NCI-H2081 (cell line): Measurements from ENCODE around the gene HMHB1.
A peak's percentile ranks its signal among the peaks of the same experiment; 100 is the strongest.

Source experiments
- DNase-seq, 2 experiments: peaks; one replicate each; lab custom pipeline; 2025; lab: John Stamatoyannopoulos, UW

The HMHB1 gene

DNA sequence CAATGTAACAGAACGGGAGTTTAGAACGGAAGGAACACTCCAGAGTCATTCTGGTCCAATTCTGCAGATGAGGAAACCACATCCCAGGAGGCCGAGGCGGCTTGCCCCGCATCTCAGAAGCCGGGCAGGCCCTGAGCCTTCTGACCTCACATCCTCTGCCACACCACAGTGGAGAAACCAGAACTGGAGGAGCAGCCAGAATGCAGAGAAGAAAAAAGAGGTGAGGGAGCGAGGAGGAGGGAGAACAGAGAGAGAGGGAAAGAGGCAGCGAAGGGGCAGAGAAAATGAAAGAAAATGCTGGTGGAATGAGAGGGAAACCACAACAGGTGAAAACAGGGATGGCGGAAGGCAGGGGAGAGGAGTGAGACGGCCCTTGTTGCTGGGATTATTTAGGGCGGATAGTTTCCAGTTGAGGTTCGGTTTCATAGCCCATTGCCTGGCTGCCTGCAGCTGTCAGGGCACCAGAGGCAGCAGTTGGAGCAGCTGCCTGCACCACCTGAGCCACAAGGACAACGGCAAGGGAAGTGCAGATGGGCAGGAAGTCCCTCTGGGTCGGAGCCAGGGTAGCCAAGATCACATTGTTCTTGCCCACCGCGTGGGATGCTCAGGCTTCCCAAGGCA lies at the start of gene HMHB1:
TSS of gene HMHB1 (plus strand) at position 77 of the 621 bp plus-strand sequence.
- peak in 1 of 2 experiments; percentile 22 for DNase-seq

DNA sequence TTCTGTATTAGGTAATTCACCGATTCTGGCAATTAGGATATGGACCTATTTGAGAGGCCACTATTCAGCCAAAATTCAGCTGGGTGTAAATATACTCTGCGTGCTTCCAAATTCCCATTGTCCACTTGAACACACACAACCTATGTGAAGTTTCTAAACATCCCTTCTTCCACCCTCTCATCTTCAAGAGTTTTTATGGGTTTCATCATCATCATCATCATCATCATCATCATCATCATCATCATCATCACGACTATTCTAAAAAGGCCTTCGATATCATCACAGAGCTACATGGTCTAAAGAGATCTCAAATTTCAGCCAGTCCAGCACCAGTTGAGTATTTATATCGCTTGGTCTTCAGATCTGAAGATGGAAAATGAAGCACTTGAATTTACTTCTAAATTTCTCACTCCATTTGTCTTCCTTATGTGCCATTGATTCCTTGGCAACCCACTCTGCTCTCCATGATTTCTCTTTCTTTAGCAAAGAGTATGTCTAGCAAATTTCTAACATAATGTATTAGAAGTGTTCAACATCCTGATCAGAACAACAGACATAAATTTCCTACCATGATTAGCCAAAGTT lies 49.2 kb upstream of the HMHB1 start:
- DNase-seq = no peak

DNA sequence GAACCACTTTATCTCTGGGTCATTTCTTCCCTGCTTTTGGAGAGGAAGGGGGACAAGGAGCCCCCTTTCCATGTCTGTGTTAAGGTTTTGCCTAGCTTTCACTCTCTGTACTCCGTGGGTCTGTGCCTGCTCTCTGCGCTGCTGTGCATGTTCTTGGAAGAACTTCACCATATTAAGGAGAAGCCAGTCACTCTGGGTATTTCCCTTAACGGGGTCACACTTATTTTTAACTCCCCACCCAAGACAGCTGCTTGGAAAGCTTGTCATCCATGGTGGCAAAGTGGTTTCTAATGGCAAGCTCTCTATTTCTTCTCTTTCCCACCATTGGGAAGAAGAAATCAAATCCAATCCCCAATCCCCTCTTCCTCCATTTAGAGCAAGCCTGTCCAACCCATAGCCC lies 44.8 kb upstream of the HMHB1 start:
- no peak for DNase-seq

DNA sequence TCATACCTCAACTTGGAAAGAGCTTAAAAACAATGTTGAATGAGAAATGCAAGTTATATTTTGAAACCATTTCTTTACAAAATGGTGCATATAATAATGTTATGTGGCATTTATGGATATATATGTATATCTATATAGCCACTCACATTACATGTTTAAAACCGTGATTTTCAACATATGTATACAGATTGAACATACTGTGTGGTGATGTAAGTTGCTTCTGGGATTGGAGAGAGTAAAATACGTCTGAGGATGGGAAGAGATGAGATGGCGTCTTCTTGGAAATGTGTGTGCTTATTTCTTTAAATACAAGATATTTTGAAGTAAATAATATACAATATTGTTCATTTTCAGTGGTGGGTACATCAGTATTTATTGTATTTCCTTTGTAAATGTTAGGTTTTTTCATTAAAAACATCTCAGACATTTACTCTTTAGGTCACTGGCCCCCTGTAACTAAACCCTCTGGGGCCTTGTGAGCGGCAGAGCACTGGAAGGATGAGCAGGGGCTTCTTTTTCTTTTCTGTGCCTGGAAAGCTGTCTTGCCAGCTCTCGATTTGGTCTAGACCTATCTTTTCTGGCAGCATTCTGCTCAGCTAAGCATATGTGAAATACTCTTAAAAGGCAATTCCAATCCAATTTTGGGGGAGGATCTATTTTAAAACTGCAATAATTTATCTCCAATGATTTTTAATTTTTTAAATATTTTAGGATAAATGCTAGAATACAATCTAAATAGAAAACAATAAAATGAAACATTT lies 42.8 kb upstream of the HMHB1 start:
- DNase-seq = no peak

DNA sequence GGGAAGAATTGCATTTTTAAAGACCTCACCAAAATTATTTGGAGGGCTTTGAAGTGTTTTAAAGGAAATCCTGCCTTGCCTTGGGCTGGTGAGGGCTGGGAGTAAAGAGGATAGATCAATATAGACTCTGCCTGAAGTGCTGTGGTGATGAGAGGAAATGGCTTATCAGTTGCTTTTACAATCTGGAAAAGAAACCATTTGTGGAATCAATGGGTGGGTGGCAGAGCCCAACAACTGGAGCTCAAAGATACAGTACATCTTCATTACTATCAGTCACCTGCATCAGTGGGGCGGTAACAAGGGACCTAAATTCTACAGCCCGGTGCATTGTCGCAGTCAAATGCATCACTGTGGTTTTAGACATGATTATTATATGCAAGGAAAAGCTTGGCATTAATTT lies 41.5 kb upstream of the HMHB1 start:
- DNase-seq = no peak

DNA sequence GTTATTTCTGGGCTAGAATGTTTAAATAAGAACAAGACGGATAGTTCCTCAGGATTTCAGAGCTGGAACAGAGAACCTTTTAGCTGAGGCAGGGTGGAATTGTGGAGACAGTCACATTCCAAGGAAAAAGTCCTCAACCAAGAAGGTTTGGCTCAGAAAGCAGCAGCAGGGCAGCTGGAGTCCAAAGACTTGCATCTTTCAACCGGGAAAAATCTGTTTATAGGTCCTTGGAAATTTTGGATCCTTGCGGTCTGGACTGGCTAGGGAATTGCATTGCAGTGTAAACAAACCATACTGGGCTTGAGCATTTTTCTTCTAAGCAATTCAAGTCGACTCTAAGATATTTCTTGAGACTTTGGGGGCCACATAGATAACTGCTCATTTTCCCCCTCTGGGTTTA lies 40.8 kb upstream of the HMHB1 start:
- no peak for DNase-seq

DNA sequence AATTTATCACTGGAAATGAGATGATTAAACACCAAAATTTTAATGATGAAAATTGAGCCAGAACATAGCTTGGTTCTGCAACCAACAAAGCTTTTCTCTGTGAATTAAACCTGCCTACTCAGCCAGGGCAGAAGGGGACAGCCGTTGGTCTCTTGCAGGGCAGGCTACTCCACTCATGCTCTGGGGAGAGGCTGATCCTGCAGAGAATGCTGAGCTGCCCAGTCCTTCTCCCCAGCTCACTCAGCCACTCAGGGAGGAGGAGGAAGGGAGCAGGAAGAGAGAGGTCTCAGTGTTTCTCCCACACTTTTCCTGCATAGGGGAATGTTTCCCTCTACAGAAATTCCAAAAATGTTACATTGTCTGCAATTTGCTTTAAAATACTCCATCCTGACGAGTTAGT lies 40.4 kb upstream of the HMHB1 start:
- no peak for DNase-seq

DNA sequence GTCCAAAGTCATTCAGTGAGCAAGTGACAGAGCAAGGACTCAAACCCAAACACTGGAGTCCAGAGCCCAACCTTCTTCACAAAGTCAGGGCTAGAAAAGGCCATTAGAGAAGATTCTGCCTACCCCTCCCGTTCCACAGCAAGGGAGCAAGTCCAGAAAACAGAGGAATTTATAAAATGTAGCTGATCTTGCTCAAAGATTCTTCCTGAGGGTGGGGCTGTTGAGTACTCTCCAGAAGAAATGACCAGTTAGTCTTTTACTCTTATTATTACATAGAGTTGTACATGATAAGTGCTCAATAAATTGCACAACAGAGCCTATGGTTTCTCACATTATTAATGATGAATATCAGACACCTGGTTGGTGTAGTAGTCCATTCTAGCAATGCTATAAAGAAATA lies 39.3 kb upstream of the HMHB1 start:
- no peak for DNase-seq

DNA sequence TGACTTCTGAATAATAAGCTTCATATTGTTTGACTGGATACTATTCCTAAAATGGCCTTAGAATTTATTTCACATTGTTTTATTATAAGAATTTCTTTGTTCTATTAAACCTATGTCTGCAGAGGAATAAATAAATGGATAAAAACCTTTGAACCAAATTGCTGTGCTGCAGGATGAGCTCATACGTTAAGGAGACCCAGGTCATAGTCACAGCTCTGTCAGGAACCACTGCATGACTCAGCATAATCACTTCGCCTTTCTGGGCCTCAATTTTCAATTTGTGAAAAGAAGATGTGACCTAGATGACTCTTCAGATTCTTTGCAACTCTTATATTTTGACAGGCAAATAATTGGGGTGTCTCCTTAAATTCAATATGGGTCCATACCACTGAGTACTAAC lies 36.7 kb upstream of the HMHB1 start:
- no peak for DNase-seq

DNA sequence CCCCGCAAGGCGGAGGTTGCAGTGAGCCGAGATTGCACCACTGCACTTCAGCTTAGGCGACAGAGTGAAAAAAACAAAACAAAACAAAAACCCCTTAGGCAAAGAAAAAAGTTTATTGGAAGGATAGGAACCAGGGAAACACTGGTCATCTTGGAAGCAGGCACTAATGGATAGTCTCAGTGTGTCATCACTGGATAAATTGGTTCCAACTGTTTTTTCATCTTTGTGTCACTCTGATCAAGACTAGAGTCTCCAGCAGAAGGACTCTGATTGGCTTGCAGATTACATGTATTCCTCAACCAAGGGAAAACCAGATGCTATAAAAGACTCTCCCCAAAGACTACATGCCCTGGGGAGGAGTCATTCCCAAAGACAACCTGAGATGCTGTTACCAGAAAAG lies 35.0 kb upstream of the HMHB1 start:
- DNase-seq = no peak

DNA sequence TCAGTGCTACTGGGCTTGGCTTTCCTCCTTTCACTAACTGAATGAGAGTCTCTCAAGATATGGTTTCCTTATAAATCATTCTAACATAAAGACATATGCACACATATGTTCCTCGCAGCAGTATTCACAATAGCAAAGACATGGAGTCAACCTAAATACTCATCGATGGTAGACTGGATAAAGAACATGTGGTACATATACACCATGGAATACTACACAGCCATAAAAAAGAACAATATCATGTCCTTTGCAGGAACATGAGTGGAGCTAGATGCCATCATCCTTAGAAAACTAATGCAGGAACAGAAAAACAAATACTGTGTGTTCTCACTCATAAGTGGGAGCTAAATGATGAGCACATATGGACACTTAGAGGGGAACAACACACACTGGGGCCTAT lies 32.5 kb upstream of the HMHB1 start:
- DNase-seq = no peak

DNA sequence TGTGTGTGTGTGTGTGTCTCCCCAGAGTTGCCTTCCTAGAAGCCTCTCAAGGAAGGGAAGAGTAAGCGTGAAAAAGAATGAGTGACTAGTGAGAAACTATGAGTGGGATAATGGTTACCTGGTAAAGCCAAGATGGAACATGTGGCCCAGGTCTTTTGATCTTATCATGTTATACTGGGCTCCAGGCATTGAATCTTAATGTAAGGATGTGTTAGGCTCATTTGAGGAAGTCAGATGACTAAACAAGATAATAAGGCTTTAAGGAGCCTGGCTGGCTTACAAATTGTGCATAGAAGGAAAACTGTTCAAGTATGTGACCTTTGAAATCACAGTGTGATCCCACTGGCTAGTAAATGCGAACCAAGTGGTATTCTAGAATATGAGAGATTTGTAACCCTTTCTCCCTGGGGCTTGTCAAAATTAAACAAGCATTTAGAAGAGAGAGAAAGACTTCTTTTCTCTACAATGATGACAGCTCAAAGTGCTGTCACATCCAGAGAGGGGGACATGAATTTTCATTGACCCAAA lies 29.9 kb upstream of the HMHB1 start:
- no peak for DNase-seq

DNA sequence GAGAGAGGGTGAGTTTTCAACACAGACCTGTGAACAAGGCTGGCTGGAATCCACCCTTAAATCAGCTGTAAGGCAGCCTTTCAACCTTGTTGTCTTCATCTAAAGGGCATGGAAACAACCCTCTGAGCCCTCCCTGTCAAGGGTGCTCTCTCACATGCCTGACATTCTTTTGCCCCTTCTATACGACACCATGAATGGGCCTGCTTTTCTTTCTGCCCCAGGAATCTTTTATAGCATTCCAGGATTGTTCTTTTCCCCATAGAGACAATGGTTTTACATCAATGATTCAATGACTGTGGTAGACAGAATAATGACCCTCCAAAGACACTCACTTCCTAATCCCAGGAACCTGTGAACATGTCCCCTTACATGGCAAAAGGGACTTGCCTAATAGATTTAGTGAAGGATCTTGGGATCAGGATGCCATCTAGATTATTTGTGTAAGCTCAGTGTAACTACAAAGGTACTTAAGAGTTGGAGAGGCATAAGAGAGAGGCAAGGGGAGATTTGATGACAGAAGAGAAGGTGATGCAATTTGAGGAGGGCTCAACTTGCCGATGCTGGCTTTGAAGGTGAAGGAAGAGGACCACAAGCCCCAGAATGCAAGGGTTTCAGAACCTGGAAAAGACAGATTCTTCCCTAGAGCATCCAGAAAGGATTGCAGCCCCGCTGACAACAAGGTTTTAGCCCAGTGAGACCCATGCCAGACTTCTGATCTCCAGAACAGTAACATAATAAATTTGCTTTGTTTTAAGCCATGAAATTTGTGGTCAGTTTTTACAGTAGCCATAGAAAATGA lies 29.2 kb upstream of the HMHB1 start:
- no peak for DNase-seq

DNA sequence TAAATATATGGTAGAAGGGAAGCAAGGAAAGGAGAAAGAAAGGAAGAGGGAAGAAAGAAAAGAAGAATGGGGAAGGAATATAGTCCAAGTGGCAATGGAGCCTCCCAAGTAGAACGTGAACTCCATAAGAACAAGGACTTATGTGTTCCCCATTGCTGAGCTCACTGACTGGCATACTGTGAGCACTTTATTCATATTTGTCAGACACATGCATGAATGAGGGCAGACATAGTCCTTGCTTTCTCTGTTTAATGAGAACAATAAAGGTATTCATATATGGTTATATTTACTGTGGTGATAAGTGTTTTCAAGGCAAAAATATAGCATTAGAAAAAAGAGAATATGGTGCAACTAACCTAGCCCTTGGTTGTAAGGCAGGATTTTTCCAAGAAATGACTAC lies 23.6 kb upstream of the HMHB1 start:
- DNase-seq = no peak

DNA sequence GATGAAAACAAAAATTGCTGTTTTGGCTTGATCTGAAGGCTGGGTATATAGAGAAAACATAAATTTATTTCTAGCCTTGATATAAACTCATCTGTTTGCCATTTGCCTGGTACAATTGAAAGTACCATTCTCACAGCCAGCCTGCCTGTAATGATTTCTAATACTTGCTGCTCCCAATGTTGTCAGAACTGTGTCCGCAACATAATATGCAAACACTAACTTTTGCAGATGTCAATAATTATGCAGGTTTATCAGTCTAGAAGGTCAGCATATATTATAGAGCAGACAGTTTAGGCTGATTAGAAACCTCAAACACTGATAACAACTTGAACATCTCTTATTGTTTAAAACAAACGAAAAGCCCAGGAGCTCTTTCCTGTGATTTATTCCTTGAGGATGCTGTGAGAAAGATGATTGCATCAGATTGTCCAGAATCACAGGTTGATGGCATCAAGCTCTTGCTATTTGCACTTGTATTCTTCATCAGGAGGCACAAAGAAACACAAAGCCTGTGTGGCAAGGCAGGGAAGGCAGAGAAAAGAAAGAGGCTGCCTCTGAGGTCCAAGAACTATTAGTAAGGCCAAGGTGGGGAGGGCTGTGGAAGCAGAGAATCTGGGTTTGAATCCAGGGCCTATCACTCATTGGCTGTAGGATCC lies 21.4 kb upstream of the HMHB1 start:
- no peak for DNase-seq

DNA sequence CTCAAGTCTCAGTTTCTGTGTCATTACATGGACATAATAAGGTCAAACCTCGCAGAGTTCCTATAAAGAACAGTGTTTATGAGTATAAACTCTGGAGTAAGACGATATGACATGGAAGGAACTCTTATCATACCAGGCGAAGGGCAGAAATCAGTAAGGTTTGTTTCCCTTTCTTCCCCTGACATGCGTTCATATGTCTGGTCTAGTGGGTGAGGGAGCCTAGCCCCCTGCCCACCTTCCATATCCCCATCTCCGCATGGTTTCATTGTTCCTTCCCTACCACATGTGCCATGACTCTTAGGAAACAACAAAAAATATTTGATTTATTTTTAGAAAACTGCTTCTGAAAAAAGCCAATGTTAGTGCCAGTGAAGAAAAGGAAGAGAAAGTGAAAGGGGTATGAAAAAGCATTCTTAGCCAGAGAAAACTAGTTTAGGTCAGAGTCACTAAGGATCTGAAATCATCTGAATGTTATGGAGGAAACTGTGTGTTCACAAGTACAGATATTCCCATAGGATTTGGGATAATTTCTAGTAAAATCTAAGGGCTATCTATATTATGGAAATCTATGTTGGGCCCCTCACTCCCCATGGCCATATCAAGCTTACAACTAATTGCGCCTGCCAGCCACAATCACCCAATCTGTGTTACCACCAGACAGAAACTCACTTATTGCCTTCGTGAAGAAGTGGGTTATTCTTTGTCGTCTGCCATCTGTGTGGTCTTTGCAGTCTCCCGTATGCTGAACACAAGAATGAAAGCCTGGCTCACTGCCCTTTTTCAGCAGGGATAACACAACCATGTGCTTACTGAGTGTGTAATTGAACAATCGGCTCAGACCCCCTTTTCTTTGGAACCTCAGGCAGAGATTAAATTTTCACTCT lies 19.9 kb upstream of the HMHB1 start:
- DNase-seq = no peak

DNA sequence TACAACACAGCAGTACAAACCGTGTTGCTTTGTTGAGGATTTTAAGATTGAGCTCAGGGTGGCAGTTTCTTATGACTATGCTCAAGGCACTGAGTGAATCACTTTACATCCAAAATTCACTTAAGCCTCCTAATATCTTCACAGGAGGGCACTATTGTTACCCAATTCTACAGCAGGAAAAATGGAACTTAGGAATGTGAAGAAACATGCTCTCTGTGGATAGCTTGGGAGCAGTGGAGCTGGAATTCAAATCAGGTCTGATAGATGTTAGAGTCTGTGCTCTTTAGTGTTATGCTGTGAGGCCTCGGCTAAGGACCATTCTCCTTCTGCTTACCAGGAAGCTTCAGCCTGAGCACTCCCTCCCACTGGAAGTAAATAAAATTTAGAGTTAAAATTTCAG lies 18.7 kb upstream of the HMHB1 start:
- no peak for DNase-seq

DNA sequence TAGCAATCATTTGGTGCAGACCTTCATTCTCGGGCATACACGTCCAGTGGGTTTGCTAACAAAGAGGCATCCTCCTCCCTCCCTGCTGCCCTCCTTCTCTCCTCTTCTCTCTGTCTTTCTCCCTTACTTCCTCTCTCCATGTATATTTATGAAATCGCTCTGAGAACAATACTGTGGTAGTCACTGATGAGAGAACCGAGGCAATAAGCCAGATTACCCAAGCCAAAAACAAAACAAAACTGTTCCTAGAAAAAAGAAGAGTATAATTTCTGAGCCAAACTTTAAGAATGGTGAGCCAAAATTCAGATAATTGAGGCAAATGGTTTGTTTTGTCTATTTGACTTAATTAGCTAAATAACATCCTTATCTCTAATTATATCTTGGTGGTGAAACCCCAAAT lies 15.8 kb upstream of the HMHB1 start:
- no peak for DNase-seq

DNA sequence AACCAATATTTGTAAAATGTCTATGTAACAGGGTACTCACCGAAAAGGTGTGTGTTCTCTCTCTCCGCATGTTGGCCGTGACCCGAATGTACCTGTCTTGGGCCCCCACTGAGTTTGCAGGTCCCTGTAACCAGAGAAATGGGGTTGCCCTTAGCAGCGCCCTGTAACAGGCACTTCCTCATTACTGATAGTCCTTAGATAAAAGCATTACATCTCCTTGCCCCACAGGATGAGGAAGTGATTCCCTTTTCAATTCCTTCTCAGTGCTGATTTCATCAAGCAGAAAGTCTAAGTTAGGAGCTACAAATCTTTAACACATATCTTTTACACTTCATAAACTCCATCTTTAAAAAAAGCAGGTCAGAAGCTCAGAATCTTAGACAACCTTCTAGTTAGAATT lies 15.2 kb upstream of the HMHB1 start:
- no peak for DNase-seq

DNA sequence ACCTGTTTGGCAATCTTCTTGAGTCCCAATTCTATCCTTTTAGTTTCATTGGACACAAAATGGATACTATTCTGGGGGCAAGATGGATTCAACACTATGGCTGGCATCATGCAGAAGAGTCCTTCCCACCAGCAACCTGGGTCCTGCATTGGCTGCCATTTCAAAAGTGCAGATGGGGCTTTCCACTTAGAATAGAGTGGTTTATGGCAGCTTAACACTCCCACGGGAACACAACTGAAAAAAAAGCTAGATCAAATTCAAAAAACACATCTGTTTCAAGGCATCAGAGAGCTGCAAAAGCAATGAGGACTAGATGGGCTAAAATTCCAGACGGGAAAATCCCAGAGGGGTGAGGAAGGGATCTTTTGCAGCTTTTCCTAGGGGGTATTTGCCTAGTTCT lies 11.2 kb upstream of the HMHB1 start:
- no peak for DNase-seq
